PC-3 (cell line): Measurements from ENCODE around the gene R3HDM2. TPM values are rescaled to one million over a fixed set of nuclear protein-coding genes. Genes with fewer than 3 reads are reported as not detected.
"Not testable (repeated sequence)": the region's sequence is repeated elsewhere in the genome, so short reads cannot be mapped to it uniquely, and the experiment has no call there.

Experiments
- ATAC-seq: fragments of 200-7000 bp; cut with Tn5 transposase; 2 replicates; pipeline ENCODE4 v1.9.1; 2020; ENCODE audit warnings: mild to moderate bottlenecking, moderate library complexity
- BruUV-seq: library from RNA; stranded (reverse); fragments of 400-500 nt; replicated peaks from 2 replicates; lab custom pipeline; 2021; lab: Mats Ljungman, UMichigan
- CTCF ChIA-PET: fragments of 300-600 bp; sonication (Branson Sonifier 250); formaldehyde crosslinking; loops from one replicate; lab custom pipeline; 2022; ENCODE audit warnings: antibody characterized with exemption; lab: Charles Lee
- POLR2A ChIA-PET: fragments of 300-600 bp; sonication (Branson Sonifier 250); formaldehyde crosslinking; loops from one replicate; lab custom pipeline; 2022; ENCODE audit warnings: antibody characterized with exemption; ENCODE audit not compliant: unreplicated experiment; lab: Charles Lee
- DNase-seq: peaks from one replicate; pipeline ENCODE4 v3.0.0-alpha.2; 2015
- H2AFZ ChIP-seq: fragments of 300-600 bp; sonication (generic); 2 replicates; pipeline ENCODE4 v1.6.0; 2016; ENCODE audit warnings: antibody characterized with exemption, low read length
- H3F3A ChIP-seq: fragments of 300-600 bp; sonication (generic); one replicate; pipeline ENCODE4 v1.6.0; 2017; ENCODE audit warnings: antibody characterized with exemption, low read length, control low read depth, mild to moderate bottlenecking; ENCODE audit not compliant: unreplicated experiment
- H3K27ac ChIP-seq: fragments of 300-600 bp; sonication (generic); 2 replicates; pipeline ENCODE4 v1.5.1; 2016; ENCODE audit warnings: mild to moderate bottlenecking, low read length
- H3K27me3 ChIP-seq: fragments of 300-600 bp; sonication (generic); 2 replicates; pipeline ENCODE4 v1.6.1; 2016; ENCODE audit warnings: low read length, mixed read lengths
- H3K36me3 ChIP-seq: fragments of 300-600 bp; sonication (generic); 2 replicates; pipeline ENCODE4 v1.6.1; 2016; ENCODE audit warnings: low read depth, mixed run types, low read length, mixed read lengths
- H3K4me1 ChIP-seq: fragments of 300-600 bp; sonication (generic); 2 replicates; pipeline ENCODE4 v1.5.1; 2016; ENCODE audit warnings: low read length; ENCODE audit not compliant: insufficient read depth
- H3K4me2 ChIP-seq: fragments of 300-600 bp; sonication (generic); 2 replicates; pipeline ENCODE4 v1.6.0; 2016; ENCODE audit warnings: low read length
- H3K4me3 ChIP-seq: fragments of 300-600 bp; sonication (generic); 2 replicates; pipeline ENCODE4 v1.5.1; 2016; ENCODE audit warnings: mild to moderate bottlenecking, low read length, mixed read lengths
- H3K79me2 ChIP-seq: fragments of 300-600 bp; sonication (generic); 2 replicates; pipeline ENCODE4 v1.6.1; 2017; ENCODE audit warnings: low read length, mixed read lengths
- H3K9ac ChIP-seq: fragments of 300-600 bp; sonication (generic); 2 replicates; pipeline ENCODE4 v1.6.0; 2016; ENCODE audit warnings: mild to moderate bottlenecking, low read length
- H3K9me2 ChIP-seq: fragments of 300-600 bp; sonication (generic); replicated peaks from 2 replicates; pipeline ENCODE4 v1.6.1; 2016; ENCODE audit warnings: mixed run types, low read length, mixed read lengths
- H3K9me3 ChIP-seq: fragments of 300-600 bp; sonication (generic); 2 replicates; pipeline ENCODE4 v1.6.1; 2016; ENCODE audit warnings: low read length, mixed read lengths
- H4K20me1 ChIP-seq: fragments of 300-600 bp; sonication (generic); 2 replicates; pipeline ENCODE4 v1.6.1; 2016; ENCODE audit warnings: low read length, mixed read lengths
- EZH2 ChIP-seq: fragments of 300-600 bp; sonication (generic); IDR thresholded peaks from one replicate; pipeline ENCODE4 v1.6.1; 2017; ENCODE audit warnings: antibody characterized with exemption, mild to moderate bottlenecking, low read length; ENCODE audit not compliant: unreplicated experiment
- EZH2phosphoT487 ChIP-seq: fragments of 300-600 bp; sonication (generic); IDR thresholded peaks from 2 replicates; pipeline ENCODE4 v1.6.1; 2018; ENCODE audit warnings: mild to moderate bottlenecking, antibody characterized with exemption, low read length, borderline replicate concordance
- intact Hi-C: fragments of 100-400 bp; cut with micrococcal nuclease; formaldehyde crosslinking; loops from 2 replicates; pipeline ENCODE4 v1.9.0; 2023
- total RNA-seq: library from RNA; depleted of rRNA; stranded (reverse); fragments of >200 nt; gene quantifications from 2 replicates; pipeline ENCODE4 v1.2.3, GENCODE V29; 2014
- TF ChIP-seq, protein P1 (sequence below): fragments of 300-600 bp; sonication (generic); conservative IDR thresholded peaks from 2 replicates; pipeline ENCODE4 v1.5.1; 2017; ENCODE audit warnings: antibody characterized with exemption, low read depth, mild to moderate bottlenecking, low read length

The R3HDM2 gene
- total RNA-seq, 1 experiment from 2014 or later = 14.0 TPM

DNA sequence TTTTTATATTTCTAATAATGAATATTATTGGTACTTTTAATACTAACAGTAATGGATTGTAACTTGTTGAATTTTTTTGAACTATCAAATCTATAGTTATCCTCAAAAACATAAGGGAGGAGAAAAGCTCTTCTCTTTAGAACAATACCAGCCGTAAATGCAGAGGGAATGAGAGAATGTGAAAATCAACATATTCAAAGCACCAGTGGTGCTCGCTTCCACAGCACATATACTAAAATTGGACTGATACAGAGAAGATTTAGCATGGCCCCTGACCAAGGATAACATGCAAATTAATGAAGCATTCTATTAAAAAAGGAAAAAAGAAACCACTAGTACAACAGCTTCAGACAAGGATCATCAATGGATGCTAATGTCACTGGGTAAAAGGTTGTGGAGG is 15.8 kb downstream of the R3HDM2 start:
- BruUV-seq = no TSS peak
- DNase-seq (no peak), ATAC-seq (no peak)
- Histone ChIP-seq H3K79me2 (peaks cover 7% of the 10 kb centered on the region; the same call in 1 of the 2 replicates), H3K9ac (no peak overlapping the region), H3K4me2 (no peak overlapping the region), H3K27ac (no peak overlapping the region), H3K4me1 (no peaks in the 10 kb centered on the region), H4K20me1 (no peaks in the 10 kb centered on the region), H3K36me3 (no peaks in the 10 kb centered on the region), H3F3A (no peaks in the 10 kb centered on the region), H3K27me3 (no peaks in the 10 kb centered on the region), H3K4me3 (no peak overlapping the region), H3K9me2 (no peaks in the 10 kb centered on the region), H3K9me3 (no peaks in the 10 kb centered on the region), H2AFZ (no peak overlapping the region)
- CTCF ChIA-PET = no interaction called here
- POLR2A ChIA-PET = no interaction called here
- no peak for TF ChIP-seq EZH2
- no peak for TF ChIP-seq EZH2phosphoT487
- TF ChIP-seq, protein P1, sequence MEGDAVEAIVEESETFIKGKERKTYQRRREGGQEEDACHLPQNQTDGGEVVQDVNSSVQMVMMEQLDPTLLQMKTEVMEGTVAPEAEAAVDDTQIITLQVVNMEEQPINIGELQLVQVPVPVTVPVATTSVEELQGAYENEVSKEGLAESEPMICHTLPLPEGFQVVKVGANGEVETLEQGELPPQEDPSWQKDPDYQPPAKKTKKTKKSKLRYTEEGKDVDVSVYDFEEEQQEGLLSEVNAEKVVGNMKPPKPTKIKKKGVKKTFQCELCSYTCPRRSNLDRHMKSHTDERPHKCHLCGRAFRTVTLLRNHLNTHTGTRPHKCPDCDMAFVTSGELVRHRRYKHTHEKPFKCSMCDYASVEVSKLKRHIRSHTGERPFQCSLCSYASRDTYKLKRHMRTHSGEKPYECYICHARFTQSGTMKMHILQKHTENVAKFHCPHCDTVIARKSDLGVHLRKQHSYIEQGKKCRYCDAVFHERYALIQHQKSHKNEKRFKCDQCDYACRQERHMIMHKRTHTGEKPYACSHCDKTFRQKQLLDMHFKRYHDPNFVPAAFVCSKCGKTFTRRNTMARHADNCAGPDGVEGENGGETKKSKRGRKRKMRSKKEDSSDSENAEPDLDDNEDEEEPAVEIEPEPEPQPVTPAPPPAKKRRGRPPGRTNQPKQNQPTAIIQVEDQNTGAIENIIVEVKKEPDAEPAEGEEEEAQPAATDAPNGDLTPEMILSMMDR = no peak
- intact Hi-C loops = no loop called here

DNA sequence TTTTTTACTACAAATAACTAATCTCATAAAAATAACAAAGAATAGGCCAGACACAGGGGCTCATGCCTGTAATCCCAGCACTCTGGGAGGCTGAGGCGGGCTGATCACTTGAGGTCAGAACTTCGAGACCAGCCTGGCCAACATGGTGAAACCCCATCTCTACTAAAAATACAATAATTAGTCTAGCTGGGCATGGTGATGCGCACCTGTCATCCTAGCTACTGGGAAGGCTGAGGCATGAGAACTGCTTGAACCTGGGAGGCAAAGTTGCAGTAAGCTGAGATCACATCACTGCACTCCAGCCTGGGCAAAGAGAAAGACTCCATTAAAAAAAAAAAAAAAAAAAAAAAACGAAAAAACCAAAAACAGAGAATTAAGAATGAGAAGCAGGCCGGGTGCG is 16.7 kb downstream of the R3HDM2 start:
- CTCF ChIA-PET, POLR2A ChIA-PET, H3K9me3 ChIP-seq, ATAC-seq, DNase-seq, H2AFZ ChIP-seq, intact Hi-C loops, H4K20me1 ChIP-seq, H3K4me1 ChIP-seq, BruUV-seq, H3F3A ChIP-seq, H3K9ac ChIP-seq, H3K4me2 ChIP-seq, H3K36me3 ChIP-seq, H3K79me2 ChIP-seq, H3K9me2 ChIP-seq, H3K4me3 ChIP-seq, H3K27me3 ChIP-seq, H3K27ac ChIP-seq: not testable (repeated sequence)

DNA sequence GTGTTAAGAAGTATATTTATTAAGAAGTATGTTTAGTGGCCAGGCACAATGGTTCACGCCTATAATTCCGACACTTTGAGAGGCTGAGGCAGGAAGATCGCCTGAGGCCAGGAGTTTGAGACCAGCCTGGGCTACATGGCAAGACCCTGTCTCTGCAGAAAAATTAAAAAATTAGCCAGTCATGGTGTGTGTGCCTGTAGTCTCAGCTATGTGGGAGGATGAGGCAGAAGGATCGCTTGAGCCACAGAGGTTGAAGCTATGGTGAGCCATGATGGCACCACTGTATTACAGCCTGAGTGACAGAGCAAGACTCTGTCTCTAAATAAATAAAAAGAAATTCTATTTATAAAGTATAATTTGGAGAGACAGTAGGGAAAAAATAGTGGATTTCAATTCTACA is 20.3 kb downstream of the R3HDM2 start:
- no peaks in the 10 kb centered on the region for H3K9me3 ChIP-seq
- H2AFZ ChIP-seq = no peak overlapping the region
- ChIA-PET POLR2A (no interaction called here), CTCF (no interaction called here)
- H4K20me1 ChIP-seq = no peaks in the 10 kb centered on the region
- no peak overlapping the region for H3K4me2 ChIP-seq
- H3F3A ChIP-seq = no peaks in the 10 kb centered on the region
- H3K4me3 ChIP-seq = no peak overlapping the region
- no peak overlapping the region for H3K9ac ChIP-seq
- H3K27me3 ChIP-seq = no peaks in the 10 kb centered on the region
- BruUV-seq = no TSS peak
- peaks cover 5% of the 10 kb centered on the region; the same call in 1 of the 2 replicates for H3K79me2 ChIP-seq
- ATAC-seq = no peak
- no peaks in the 10 kb centered on the region for H3K36me3 ChIP-seq
- TF ChIP-seq EZH2phosphoT487 = no peak
- TF ChIP-seq EZH2 = no peak
- TF ChIP-seq, protein P1 = no peak
- H3K27ac ChIP-seq = no peak overlapping the region
- intact Hi-C loops = no loop called here
- H3K9me2 ChIP-seq = no peaks in the 10 kb centered on the region
- H3K4me1 ChIP-seq = no peaks in the 10 kb centered on the region
- no peak for DNase-seq
